GM19025 (cell line): Measurements from ENCODE around the gene SEMA6A.
"Not testable (repeated sequence)": the region's sequence is repeated elsewhere in the genome, so short reads cannot be mapped to it uniquely, and the experiment has no call there.

Source experiments
- ATAC-seq: cut with Tn5 transposase; IDR thresholded peaks from one replicate; pipeline ENCODE4 v1.9.1; 2021; ENCODE audit warnings: mild to moderate bottlenecking, low read depth, moderate library complexity; ENCODE audit not compliant: unreplicated experiment

Gene SEMA6A

DNA sequence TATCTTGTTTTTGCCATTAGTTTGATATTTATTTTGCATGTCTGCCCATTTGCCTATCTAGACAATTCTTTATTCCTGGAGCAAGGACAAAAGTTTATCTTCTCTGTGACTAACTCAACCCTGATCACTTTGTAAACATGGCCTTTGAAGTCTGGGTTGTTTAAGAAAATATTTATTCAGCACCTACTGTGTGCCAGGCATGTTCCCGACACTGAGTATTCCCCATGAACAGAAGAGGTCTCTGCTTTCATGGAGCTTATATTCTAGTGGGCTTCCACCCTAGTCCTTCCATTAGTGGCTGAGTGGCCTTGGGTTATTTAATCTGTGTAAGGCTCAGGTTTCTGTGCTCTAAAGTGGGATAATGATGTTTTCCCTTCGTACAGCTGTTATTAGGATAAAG is 49.7 kb downstream of the SEMA6A start:
- no peak for ATAC-seq

DNA sequence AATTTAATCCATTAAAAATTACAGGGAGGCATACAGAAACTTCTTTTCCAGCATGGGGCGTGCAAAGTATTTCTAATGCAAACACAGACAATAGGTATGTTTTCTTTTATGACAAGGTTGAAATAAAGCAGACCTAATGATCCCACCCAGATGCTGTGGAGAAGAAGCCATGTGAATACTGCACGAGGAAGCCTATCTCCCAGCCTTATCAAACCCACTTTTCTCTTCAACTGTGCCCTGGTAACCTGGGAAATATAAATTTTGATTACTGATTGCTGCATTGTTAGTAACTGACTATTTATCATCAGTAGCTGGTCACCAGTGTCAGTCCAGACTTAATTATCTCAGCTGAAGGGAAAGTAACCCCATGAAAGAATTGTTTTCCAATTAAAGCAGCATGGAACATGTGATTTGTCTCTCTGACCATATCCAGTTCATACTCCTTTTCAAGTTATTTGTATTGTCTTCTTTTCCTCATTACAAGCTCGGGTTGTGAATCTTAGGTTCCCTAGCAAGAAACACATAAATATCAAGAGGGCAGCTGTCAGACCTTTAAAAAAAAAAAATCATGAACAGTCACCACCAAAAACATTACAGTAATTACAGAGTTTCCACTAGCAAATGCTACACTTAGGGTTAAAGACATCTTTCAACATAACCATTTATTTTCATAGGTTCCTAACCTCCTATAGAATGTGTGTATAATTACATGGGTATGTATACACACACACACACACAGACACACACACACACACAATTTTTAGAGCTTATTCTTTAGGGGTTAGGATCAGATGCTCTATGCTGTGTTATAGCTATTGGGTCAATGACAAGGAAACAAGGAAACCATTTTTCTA is 50.3 kb downstream of the SEMA6A start:
- ATAC-seq: no peak

DNA sequence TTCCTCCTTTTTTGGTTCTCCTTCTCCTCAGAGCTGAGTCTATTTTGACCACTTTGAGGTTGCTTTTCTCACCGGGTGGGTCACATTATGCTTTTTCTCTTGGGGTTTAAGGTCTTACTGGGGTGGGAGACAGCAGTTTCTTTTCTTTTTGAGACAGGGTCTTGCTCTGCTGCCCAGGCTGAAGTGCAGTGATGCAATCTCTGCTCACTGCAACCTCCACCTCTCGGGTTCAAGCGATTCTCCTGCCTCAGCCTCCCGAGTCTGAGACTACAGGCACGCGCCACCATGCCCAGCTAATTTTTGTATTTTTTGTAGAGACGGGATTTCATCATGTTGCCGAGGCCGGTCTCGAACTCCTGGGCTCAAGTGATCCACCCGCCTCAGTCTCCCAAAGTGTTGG is 51.4 kb downstream of the SEMA6A start:
- ATAC-seq: not testable (repeated sequence)

DNA sequence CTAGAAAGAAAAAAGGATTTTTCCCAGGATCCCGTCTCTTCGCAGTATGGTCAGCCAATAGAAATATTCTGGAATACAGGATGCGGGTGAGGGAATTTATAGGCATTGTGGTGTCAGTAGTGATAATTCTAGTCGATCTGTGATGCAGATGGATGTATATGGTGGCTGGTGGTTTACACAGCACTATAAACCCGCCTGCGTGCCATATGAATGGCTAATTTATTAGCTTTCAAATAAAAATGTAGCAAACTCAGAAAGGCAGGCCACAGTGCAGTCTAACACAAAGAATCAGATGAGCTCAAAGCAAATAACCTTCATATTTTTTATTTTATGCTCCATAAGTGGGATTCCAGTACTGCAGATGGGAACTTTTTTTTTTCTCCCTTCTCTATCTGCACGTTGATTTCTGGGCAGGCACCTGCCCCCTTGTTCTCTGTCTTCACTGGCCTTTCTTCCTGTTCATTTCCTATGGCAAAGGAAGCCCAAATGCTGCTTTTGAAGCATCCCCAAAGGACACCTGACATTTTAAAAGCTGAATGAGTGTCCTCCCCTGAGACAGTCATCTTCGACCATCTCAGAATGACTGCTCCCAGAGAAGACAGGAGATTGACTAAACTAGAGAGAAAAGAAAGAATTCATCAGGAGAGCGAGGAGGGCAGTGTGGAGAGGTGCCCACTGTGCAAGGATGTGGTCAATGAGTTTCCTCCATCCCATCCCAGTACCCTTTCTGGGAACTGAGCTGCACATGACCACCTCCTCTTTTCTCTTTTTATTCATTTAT is 52.1 kb downstream of the SEMA6A start:
- no peak for ATAC-seq

DNA sequence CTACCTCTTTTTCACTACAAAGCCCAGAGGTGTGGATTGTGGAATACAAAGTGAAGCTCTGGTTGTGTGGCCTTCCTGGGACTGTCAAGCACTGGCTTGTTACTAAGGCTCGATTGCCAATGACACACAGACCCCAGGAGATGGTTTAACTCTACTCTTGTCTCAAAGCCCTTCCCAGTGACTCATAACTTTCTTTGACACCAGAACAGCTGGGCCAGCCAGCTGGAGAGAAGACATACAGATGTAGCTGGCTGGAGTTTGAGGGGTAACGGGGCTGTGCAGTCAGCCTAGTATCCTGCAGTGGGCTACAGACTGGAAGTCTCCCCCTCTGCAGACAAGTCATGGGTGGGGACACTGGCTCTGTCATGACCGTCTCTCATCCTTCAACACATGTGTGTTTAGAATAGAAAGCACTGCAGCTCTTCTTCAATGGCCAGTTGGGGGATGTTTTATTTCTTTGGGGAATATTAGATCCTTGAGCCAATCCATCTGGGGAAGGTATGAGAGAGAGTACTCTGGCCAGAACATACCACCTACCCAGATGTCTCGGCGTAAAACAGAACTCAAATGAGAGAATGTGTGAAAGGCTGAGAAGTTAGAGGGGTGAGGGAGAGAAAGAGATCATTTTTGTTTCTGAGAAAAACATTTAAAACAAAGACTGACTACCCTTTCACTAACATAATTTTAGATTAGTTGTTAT is 53.3 kb downstream of the SEMA6A start:
- no peak for ATAC-seq

DNA sequence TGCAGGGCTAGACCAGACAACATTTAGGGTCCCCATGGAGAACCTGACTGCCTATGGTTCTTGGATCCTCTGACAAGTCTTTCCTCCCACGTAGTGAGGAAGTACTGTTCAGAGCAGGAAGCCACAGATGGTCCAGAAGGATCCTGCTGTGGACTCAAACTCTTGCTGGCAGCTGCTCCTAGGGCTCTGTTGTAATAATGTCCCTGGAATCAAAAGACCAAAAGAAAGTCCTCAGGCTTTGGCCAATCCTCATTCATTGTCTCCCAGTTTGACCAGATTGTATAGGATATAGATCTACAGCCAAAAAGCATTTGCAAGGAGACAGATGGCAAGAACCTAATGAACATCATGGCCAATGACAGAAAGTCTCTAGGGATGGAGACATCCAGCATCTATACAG is 53.9 kb downstream of the SEMA6A start:
- ATAC-seq: no peak

DNA sequence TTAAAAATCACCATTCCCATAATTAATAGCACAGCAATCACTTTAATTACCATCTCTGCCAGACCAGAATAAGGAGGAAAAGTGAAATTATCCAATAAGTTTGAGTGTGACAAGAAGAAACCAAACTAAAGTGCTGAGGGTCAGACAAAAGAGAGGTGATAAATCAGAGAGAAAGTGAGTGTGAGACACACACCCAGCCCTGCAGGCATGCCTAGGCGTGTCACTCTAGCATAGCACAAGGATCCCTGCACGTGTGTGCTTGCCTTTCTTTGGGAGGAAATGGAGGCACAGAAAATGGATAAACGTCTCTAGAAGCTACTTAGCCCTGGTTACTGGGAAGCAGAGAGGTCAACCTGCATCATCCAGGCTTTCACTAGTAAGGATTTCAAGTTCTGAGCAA is 56.2 kb downstream of the SEMA6A start:
- ATAC-seq: no peak

DNA sequence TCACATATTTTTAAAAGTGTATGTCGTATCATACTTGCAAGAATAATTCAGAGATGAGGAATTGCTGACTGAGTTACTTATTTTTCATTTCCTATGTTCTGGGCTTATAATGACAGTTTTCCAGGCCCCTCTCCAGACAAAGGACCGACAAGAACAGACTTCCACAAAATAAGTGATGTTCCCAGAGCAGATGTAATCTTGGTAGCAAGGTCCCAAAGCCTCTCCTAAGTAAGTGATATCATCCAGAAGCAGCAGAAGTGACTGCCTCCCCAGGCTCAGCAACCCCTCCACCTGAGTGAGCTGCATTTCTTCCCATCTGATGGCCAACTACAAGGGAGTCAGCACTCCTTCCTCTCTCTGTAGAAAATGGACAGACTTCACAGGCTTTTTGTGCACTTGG is 57.1 kb downstream of the SEMA6A start:
- ATAC-seq: no peak

DNA sequence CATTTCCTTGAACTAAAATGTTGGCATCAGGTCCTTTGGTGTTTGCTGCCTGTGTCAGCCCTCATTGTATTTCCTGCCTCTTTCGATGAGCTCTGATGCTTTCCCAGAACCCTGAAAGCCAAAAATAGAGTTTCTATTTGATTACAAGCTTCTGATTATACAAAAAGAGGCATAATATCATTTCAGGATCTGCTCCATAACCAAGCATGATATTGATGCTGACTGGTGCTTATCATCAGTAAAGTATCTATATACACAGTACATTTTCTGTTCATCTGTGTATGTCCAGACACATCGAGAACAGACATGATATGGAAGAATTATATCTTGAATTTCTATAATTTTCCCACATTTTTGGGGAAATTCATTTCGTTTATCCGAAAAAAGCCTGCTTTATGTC is 58.6 kb downstream of the SEMA6A start:
- ATAC-seq: no peak

DNA sequence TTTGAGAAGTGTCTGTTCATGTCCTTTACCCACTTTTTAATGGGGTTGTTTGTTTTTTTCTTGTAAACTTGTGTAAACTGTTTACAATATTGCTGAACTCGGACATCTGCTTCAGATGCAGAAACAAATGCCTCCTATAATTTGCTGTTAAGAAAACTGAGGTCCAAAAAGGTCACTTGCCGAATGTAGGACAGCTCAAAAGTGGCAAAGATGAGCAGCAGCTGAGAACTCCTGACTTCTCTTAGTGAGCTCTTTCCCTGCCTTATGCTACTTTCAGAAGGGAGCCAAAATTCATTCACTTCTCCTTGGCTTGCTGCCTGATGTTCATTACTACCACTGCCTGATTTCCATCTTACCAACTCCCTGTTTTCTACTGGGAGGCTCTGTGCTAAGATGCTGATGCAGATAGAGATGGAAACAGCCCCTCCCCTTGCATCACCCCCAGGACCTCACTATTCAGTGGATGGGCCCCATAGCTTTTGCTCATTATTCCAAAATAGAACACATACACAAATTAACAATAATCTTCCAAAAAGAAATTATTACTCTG is 60.1 kb downstream of the SEMA6A start:
- no peak for ATAC-seq

DNA sequence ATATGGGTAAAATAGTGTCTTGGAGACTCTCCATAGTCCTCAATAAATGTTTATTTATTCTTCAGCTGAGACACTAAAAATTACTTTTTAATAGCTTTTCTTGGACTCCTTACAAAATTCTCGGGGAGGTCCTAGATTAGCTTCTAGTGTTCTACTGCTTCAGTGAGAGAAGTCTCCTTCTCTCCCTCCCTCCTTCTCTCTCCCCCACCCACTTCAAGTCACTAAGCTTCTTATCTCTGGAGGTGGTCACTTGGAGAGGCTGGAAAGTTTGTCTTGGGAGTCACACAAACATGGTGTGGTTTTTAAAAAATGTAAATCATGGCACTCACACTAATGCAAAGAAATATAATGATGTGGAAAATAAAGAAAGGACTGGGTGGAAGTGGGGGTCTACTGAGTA is 64.1 kb downstream of the SEMA6A start:
- no peak for ATAC-seq

DNA sequence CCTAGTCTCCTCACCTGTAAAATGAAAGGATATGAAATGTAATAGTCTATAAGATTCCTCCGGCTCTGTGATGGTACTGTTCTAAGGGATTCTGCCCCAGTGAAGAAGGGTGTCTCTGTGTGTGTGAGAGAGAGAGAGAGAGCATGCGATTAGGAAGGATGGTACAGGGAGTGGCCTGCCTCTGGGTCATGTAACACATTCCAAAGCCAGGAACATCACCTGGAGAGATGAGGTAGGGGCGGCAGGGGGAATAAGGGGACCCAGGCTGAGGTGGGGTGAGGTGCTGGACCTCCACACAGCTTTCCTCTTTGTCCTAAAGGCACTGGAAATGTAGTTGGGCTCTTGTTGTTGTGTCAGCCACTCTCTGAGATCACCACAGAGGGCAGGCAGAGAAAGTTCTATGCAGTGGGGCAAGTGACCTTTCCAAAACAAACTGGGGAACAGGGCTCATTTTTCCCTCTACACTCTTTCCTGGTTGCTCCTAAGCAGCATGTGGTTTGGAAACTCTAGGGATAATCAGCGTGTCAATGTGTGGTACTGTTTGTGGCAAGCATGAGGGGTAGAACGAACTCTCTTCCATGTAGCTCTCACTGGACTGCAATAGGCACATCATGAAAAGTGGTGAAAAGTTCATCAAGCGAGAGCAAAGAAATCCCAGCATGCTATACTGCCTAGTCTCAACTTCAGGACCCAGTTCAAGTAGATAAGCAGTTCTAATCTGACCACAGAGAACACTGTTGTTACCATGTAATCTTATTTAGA is 65.0 kb downstream of the SEMA6A start:
- no peak for ATAC-seq

DNA sequence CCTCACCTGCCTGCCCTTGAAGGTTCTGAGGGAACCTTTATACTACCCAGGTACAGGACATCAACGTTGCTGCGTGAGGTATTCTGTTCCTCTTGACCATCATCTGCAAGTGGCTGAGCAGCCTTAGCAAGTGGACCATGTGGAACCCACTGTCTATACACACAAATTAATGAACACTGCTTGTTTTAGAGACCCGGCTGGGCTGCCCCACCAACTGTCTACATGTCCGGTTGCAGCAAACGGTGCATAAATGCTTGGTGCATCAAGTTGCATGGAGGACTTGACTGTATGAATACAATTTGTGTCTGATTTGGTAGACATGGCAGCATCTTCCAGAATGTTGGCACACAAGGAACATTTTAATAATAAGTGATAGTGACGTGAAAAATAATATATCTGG is 65.8 kb downstream of the SEMA6A start:
- ATAC-seq: no peak

DNA sequence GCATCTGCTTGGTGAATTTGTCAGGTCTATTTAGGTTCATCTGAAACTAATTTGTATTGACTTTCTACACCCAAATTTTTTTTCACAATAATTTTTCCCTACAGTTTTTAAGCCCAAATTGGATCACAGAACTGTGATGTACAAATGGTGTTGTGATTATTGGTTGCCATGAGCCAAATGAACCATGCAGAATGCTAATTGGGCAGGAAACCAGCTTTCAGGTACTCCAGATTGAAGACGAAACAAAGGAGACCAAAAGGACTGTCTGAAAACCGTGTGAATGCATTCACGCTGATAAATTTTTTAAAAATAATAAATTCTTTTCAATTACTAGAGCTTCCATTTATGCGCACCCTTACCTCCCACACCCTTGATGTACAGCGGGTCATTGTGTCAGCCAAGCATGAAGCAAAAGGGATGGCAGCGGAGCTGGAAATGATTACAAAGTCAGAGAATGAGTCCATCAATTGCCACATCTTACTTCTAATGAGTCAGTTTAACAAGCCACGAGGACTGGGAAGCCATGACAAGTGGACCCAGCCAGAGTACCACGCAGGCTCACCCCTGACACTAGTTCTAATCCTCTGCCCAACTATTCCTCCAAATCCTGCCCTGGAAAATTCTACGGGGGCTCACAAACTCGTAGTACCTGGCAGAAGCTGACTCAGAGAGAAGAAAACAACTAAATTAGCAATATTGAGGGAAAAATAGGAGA is 66.5 kb downstream of the SEMA6A start:
- ATAC-seq: no peak

DNA sequence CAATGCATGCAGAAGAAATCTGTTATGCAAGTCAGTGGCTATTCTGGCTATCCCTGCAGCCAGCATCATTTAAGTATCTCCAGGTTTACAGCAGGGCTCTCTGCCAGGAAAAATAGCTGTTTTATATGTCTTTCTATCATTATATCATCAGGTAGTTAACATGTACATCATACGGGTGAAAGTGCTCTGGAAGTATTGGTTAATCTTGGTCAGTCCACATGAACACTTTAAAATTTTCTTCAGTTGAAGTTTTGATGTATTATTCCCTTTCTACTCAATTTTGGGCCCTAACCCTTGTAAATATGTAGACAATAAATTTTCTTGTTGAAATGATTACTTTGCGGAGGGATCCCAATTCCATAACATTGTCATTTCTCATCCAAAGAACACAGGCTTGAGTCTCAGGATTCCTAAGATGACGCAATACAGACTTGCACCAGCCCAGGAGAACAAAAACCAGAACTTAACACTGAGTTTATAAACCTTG is 67.5 kb downstream of the SEMA6A start:
- ATAC-seq: no peak

DNA sequence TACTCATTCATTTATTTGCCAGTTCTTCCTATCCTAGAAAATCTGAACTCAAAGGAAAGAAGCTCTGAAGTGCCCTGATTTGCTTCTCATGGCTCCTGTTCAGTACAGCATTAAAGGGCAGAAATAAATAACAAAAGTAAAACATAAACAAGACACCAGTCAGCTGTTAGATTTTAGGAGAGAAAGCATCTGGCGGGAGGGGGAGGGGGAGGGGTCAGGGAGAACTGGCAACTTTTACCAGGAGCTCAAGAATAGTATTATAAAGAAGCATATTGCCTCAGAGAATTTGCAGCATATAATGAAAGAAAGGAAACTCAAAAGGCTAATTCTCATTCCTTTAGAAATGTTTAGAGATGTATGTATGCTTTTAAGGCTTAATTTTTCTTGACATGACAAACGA is 68.1 kb downstream of the SEMA6A start:
- ATAC-seq: no peak

DNA sequence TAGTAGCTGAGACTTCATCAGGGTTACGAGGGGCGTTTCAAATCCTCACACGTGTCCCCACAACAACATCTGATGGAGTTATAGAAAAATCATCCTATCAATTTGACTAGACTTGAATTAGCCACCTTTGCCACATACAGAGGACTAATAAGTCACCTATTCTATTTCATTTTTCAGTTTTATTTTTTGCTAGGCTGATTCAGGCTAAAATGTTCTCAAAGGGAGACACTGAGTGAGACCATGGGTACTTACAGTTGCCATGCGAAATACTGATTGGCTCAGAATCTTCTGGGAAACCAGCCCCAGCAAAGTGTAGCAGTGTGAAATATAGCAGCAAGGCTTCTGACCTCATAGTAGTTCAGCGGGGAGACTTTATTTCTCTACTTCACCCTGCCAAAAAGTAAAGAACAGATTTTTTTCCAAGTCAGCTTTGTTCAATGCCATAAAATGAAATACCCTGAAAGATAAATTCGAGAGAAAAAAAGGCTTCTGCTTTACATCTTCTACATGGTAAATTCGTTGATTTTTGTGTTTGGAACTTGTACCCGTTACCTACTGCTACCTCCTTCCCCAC is 69.9 kb downstream of the SEMA6A start:
- ATAC-seq: no peak

DNA sequence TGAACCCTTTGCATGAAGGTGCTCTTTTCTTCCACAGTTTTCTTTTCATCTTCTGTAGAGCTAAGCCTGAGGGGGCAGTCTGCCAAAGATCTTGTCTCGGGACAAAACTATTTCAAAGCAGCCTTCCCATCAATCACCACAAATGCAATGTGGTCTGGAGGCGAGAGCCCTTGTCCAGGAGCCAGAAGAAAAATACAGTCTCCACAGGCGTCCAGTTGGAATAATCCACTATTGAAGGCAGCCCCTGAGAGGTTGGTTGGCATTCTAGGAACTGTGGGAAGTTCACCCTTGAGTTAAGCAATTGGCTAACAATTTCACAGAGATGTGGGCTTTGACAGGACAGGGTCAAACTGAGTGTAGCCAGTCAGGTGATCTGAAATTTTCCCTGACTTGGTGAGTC is 72.0 kb downstream of the SEMA6A start:
- no peak for ATAC-seq

DNA sequence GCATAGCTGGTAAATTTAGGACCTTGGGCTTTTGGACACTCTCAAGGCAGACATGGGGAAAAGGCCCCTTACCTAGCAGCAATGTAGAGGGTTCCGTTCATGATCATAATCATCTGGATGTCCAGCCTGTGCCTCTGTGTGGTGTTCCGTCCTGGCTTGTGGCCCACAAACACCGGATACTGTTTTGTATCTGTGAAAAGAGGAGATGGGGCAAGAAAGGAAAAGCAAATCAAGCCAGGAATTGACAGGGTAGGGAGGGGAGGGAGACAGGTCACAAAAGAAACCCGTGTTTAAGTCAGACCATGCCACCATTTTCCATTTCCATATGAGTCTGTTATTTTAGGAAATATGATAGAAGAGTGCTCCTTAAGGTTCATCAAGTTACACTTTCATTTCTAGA is 72.5 kb downstream of the SEMA6A start:
- no peak for ATAC-seq
